Activated CD4-positive, alpha-beta T cell treated with anti-CD3 and anti-CD28 coated beads for 36 hours (primary cell): ENCODE measurements around the gene URM1. TPM values are rescaled to one million over a fixed set of nuclear protein-coding genes. Genes with fewer than 3 reads are reported as not detected.
"Not testable (repeated sequence)": the region's sequence is repeated elsewhere in the genome, so short reads cannot be mapped to it uniquely, and the experiment has no call there.

ENCODE experiments used
- ATAC-seq: fragments of 200-7000 bp; cut with Tn5 transposase; one replicate; pipeline ENCODE4 v1.10.0; 2021; ENCODE audit warnings: mild to moderate bottlenecking, moderate library complexity
- CTCF ChIA-PET: fragments of 350-600 bp; sonication (Branson Sonifier 250); formaldehyde crosslinking; loops from one replicate; lab custom pipeline; 2021; ENCODE audit warnings: antibody characterized with exemption; lab: Charles Lee
- POLR2A ChIA-PET: fragments of 350-600 bp; sonication (Branson Sonifier 250); formaldehyde crosslinking; loops from one replicate; lab custom pipeline; 2021; ENCODE audit warnings: antibody characterized with exemption, inconsistent platforms; lab: Charles Lee
- DNase-seq: peaks from one replicate; pipeline ENCODE4 v3.0.0-alpha.2; 2020
- H3K27ac Mint-ChIP-seq: one replicate; pipeline ENCODE4 v1.8.0; 2021; ENCODE audit warnings: mixed read lengths
- H3K27me3 Mint-ChIP-seq: one replicate; pipeline ENCODE4 v1.8.0; 2021; ENCODE audit warnings: mixed read lengths
- H3K36me3 Mint-ChIP-seq: one replicate; pipeline ENCODE4 v1.8.0; 2021; ENCODE audit warnings: low read depth, mixed read lengths
- H3K4me1 Mint-ChIP-seq: one replicate; pipeline ENCODE4 v1.8.0; 2021; ENCODE audit warnings: mixed read lengths
- H3K4me3 Mint-ChIP-seq: one replicate; pipeline ENCODE4 v1.8.0; 2021; ENCODE audit warnings: mild to moderate bottlenecking, moderate library complexity, mixed read lengths
- H3K9me3 Mint-ChIP-seq: one replicate; pipeline ENCODE4 v1.8.0; 2021; ENCODE audit warnings: low read depth, mixed read lengths
- intact Hi-C, 2 experiments: fragments of 100-400 bp; cut with DNase I in 1 of 2; cut with micrococcal nuclease in 1 of 2; formaldehyde crosslinking; loops; one replicate each; pipeline versions ENCODE4 v1.14.2 to v1.15.1; 2022 to 2024; cut with DNase I, micrococcal nuclease
- total RNA-seq, 2 experiments: library from RNA; stranded (reverse); gene quantifications; one replicate each; pipeline ENCODE4 v1.2.3, GENCODE V29; 2021

URM1 gene
- total RNA-seq, 2 experiments from 2014 or later: 39.9 to 56.1 TPM

DNA sequence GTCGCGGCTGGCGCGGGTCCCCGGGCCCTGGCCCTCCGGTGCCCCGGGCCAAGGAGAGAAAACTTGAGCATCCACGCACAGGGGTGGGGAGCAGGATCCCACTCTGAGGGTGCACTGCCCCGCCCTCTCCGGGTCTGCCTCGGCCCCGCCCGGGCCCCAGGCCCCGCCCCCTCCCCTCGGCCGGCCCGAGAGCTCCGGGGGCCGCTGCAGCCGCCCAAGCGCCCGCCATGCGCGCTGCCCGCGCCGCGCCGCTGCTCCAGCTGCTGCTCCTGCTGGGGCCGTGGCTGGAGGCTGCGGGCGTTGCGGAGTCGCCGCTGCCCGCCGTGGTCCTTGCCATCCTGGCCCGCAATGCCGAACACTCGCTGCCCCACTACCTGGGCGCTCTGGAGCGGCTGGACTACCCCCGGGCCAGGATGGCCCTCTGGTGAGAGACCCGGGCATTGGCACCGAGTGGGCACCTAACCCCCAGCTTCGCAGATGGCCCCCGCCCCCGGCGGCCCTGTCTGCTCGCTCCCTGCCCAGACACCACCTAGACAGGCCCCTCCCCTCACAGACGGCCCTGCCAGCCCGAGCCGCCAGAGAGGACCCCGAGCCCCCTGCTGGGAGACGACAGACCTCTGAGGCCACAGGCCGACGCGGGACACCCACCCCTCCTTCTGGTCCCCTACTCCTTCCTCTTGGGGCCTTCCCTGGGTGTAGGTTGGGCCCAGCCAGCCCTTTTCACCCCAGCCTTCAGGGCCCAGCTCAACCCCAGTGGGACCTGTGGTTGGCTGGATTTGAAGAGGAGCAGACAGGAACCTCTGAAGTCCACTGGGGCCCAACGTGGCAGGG lies 49.7 kb downstream of the URM1 start, which contains the start of gene CERCAM:
CERCAM (plus strand) TSS at position 207 of the 831 bp plus-strand sequence; CDS start at position 228, 21 bp downstream.
- ATAC-seq (peak; percentile 76), DNase-seq (peak; percentile 54)
- peaks cover 20% of the 10 kb centered on the region for H3K27me3 Mint-ChIP-seq
- CTCF ChIA-PET: interaction anchor here (0.6 to 3.4 kb wide), 9 partner anchors 9 to 502 kb away, joined by 3 to 15 read pairs (median 3); partner anchors contain the start of gene URM1
- peak within 1 kb of the TSS; percentile 59 for H3K4me3 Mint-ChIP-seq
- intact Hi-C loops: loop anchor here in 1 of 2 experiments (1.0 to 2.0 kb wide), 4 partner anchors 35 to 303 kb away; partner anchors contain the start of genes ODF2, URM1 and ZDHHC12
- H3K9me3 Mint-ChIP-seq: no peaks in the 10 kb centered on the region
- H3K4me1 Mint-ChIP-seq: peaks cover 10% of the 10 kb centered on the region
- POLR2A ChIA-PET: interaction anchor here (0.5 to 1.1 kb wide), 2 partner anchors 59 to 1076 kb away, joined by 3 read pairs; no protein-coding TSS in a partner anchor
- no peak within 1 kb of the TSS for H3K27ac Mint-ChIP-seq
- H3K36me3 Mint-ChIP-seq: no peaks in the 10 kb centered on the region

DNA sequence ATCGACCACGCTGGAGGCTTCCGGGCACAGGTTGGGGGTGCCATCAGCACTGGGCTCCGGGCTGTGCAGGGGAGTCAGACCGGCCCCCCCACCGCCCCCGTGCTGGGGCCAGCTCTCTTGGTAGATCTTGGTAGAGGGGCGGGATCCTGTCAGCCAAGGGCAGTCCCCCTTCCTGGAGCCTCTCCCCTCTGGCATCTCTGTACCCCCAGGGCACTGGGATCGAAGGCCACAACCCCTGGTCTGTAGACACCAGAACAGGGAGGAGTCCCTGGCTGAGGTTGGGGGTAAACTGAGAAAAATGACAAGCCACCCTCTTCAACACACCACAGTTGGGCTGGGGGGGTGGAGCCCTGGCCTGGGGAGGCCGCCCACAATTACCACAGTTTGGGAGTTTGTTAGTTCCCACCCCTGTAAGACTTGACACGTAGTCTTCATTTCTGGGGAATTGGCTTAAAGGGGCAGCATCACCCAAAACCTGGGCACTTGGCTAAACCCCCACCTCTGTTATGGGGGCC lies 50.4 kb downstream of the URM1 start:
- Mint-ChIP-seq H3K36me3 (no peaks in the 10 kb centered on the region), H3K4me3 (peak overlapping the region; percentile 40), H3K27ac (no peak overlapping the region), H3K27me3 (peaks cover 13% of the 10 kb centered on the region), H3K4me1 (peaks cover 10% of the 10 kb centered on the region), H3K9me3 (no peaks in the 10 kb centered on the region)
- intact Hi-C loops: loop anchor here in 1 of 2 experiments (2.0 kb wide), 2 partner anchors 51 to 59 kb away; partner anchors contain the start of gene URM1
- DNase-seq (no peak), ATAC-seq (no peak)
- POLR2A ChIA-PET: no interaction called here
- CTCF ChIA-PET: interaction anchor here (0.6 kb wide), 2 partner anchors 21 to 501 kb away, joined by 3 read pairs; no protein-coding TSS in a partner anchor

DNA sequence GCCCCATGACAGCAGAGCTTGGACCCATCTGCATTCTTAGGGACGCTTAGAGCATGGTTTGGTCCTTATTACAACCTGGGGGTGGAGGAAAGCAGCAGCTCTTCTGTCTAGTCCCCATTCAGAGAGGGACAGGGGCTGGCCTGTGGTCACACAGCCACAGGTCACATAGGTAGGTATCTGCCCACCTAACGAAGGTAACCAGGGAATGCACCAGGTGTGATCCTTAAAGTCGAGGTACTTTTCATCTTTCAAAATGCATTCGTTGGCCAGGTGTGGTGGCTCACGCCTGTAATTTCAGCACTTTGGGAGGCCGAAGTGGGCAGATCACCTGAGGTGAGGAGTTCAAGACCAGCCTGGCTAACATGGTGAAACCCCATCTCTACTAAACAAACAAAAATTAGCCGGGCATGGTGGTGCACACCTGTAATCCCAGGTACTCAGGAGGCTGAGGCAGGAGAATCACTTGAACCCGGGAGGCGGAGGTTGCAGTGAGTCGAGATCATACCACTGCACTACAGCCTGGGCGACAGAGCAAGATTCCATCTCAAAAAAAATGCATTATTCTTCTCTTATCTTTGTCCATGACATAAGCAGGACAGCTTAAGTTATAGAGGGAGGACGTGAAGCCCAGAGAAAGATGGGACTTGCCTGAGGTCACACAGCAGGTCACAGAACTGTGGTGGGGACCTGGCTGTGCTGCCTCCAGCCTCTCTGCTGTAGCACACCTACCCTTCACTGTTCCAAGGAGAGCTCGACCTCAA lies 51.0 kb downstream of the URM1 start:
- DNase-seq, ATAC-seq, H3K27ac Mint-ChIP-seq, POLR2A ChIA-PET, H3K9me3 Mint-ChIP-seq, H3K36me3 Mint-ChIP-seq, H3K4me1 Mint-ChIP-seq, H3K4me3 Mint-ChIP-seq, intact Hi-C loops: not testable (repeated sequence)
- peaks cover 11% of the 10 kb centered on the region for H3K27me3 Mint-ChIP-seq
- CTCF ChIA-PET: interaction anchor here (0.6 to 1.4 kb wide), 2 partner anchors 42 to 60 kb away, joined by 3 read pairs; no protein-coding TSS in a partner anchor

DNA sequence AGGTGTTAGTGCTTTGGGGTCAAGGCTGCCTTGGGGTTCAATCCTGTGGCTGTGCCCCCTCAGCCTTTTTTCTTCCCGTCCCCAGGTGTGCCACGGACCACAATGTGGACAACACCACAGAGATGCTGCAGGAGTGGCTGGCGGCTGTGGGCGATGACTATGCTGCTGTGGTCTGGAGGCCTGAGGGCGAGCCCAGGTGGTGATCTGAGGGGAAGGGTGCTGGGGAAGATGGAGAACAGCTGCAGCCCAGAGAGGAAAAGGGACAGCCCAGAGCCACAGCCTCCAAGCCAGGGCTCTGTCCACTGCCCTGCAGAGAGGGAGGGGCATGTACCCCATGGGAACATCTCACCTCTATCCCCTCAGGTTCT lies 51.6 kb downstream of the URM1 start:
- Mint-ChIP-seq H3K4me3 (no peak overlapping the region), H3K36me3 (no peaks in the 10 kb centered on the region), H3K4me1 (peaks cover 10% of the 10 kb centered on the region), H3K27ac (no peak overlapping the region), H3K27me3 (peaks cover 11% of the 10 kb centered on the region), H3K9me3 (no peaks in the 10 kb centered on the region)
- intact Hi-C loops: no loop called here
- CTCF ChIA-PET: interaction anchor here (0.6 to 1.4 kb wide), 2 partner anchors 43 to 60 kb away, joined by 3 read pairs; no protein-coding TSS in a partner anchor
- POLR2A ChIA-PET: interaction anchor here (0.6 kb wide), 1 partner anchor 11 kb away, joined by 4 read pairs; no protein-coding TSS in a partner anchor
- DNase-seq (no peak), ATAC-seq (no peak)

- H3K27ac Mint-ChIP-seq, intact Hi-C loops, H3K36me3 Mint-ChIP-seq, H3K9me3 Mint-ChIP-seq, H3K4me3 Mint-ChIP-seq, ATAC-seq, DNase-seq, H3K4me1 Mint-ChIP-seq: not testable (repeated sequence)
- peaks cover 11% of the 10 kb centered on the region for H3K27me3 Mint-ChIP-seq
- ChIA-PET POLR2A (interaction anchor here (0.6 kb wide), 1 partner anchor 11 kb away, joined by 4 read pairs; no protein-coding TSS in a partner anchor), CTCF (interaction anchor here (0.6 to 1.4 kb wide), 2 partner anchors 61 to 629 kb away, joined by 3 read pairs; no protein-coding TSS in a partner anchor)
These were observed 52.2 kb downstream of the URM1 start for GRCh38 chr9:128423356-128423755.

DNA sequence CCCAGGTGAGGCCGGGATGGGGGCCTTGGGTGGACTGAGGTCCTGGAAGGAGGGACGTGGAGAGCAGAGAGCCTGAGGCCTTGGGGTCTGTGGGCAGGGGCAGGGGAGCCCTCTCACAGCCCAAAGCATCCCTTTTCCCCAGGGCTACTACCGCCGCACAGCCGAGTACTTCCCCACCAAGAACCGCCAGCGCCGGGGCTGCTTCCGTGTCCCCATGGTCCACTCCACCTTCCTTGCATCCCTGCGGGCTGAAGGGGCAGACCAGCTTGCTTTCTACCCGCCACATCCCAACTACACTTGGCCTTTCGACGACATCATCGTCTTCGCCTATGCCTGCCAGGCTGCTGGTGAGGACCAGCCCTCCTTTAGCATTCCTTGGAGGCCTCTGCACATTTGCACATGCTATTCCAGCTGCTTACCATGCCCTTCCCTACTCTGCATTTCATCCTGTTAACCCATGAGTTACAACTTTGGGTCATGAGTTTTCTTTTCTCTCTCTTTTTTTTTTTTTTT lies 53.1 kb downstream of the URM1 start:
- Mint-ChIP-seq H3K27me3 (peaks cover 5% of the 10 kb centered on the region), H3K9me3 (no peaks in the 10 kb centered on the region), H3K36me3 (no peaks in the 10 kb centered on the region), H3K4me1 (peaks cover 5% of the 10 kb centered on the region), H3K27ac (no peak overlapping the region), H3K4me3 (no peak overlapping the region)
- intact Hi-C loops: no loop called here
- DNase-seq (no peak), ATAC-seq (no peak)
- ChIA-PET CTCF (no interaction called here), POLR2A (interaction anchor here (0.6 kb wide), 1 partner anchor 118 kb away, joined by 4 read pairs; no protein-coding TSS in a partner anchor)

GRCh38 chr9:128428644-128429512 lies 57.7 kb downstream of the URM1 start:
- no peak overlapping the region for H3K4me3 Mint-ChIP-seq
- no peaks in the 10 kb centered on the region for H3K36me3 Mint-ChIP-seq
- H3K27ac Mint-ChIP-seq: no peak overlapping the region
- no peaks in the 10 kb centered on the region for H3K9me3 Mint-ChIP-seq
- no peak for ATAC-seq
- ChIA-PET CTCF (interaction anchor here (0.5 to 1.0 kb wide), 5 partner anchors 9 to 131 kb away, joined by 3 to 6 read pairs (median 3); partner anchors contain the start of gene SLC27A4), POLR2A (no interaction called here)
- H3K27me3 Mint-ChIP-seq: no peaks in the 10 kb centered on the region
- DNase-seq: no peak
- intact Hi-C loops: no loop called here
- H3K4me1 Mint-ChIP-seq: no peaks in the 10 kb centered on the region

DNA sequence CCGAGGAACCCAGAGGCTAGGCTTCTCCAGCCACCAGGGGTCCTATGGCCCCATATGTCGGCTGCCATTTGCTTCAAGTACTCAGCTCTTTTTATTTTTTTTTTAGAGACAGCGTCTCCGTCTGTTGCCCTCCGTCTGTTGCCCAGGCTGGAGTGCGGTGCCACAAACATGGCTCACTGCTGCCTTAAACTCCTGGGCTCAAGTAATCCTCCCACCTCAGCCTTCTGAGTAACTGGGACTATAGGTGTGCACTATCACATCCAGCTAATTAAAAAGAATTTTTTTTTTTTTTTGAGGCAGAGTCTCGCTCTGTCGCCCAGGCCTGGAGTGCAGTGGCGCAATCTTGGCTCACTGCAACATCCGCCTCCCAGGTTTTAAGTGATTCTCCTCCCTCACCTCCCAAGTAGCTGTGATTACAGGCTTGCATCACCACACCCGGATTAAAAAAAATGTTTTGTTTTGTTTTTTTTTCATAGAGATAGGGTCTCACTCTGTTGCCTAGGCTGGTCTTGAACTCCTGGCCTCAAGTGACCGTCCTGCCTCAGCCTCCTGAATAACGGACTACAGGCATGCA lies 58.4 kb downstream of the URM1 start:
- ATAC-seq: no peak
- CTCF ChIA-PET: interaction anchor here (0.6 to 1.0 kb wide), 4 partner anchors 9 to 131 kb away, joined by 3 to 6 read pairs (median 4); partner anchors contain the start of gene SLC27A4
- Mint-ChIP-seq H3K36me3 (no peaks in the 10 kb centered on the region), H3K4me3 (no peak overlapping the region), H3K27me3 (no peaks in the 10 kb centered on the region), H3K27ac (no peak overlapping the region), H3K4me1 (no peaks in the 10 kb centered on the region), H3K9me3 (no peaks in the 10 kb centered on the region)
- DNase-seq: no peak
- intact Hi-C loops: no loop called here
- POLR2A ChIA-PET: no interaction called here

DNA sequence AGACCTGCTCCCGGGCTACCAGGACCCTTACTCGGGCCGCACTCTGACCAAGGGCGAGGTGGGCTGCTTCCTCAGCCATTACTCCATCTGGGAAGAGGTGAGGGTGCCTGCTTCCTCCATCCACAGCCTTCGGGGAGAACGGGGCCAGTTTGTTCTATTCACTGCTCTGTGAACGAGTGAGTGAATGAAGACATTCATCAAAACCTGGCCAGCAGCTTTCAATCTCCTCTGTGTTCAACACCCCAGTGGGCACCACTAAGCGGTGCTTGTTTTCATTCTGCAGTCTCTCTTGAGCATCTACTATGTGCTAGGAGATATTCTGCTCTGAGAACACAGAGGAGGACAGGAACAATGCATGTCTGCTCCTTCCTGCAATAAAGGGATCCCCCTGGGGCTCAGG lies 60.0 kb downstream of the URM1 start:
- ChIA-PET CTCF (interaction anchor here (0.6 to 0.7 kb wide), 2 partner anchors 12 to 176 kb away, joined by 3 read pairs; no protein-coding TSS in a partner anchor), POLR2A (interaction anchor here (0.6 kb wide), 1 partner anchor 232 kb away, joined by 3 read pairs; no protein-coding TSS in a partner anchor)
- H3K36me3 Mint-ChIP-seq: no peaks in the 10 kb centered on the region
- H3K27ac Mint-ChIP-seq: no peak overlapping the region
- no peak overlapping the region for H3K4me3 Mint-ChIP-seq
- DNase-seq: no peak
- no peaks in the 10 kb centered on the region for H3K9me3 Mint-ChIP-seq
- intact Hi-C loops: no loop called here
- no peak for ATAC-seq
- H3K4me1 Mint-ChIP-seq: no peaks in the 10 kb centered on the region
- no peaks in the 10 kb centered on the region for H3K27me3 Mint-ChIP-seq
